WI38 (cell line): ENCODE measurements around the gene NCOR1.

Experiments
- H3K4me3 ChIP-seq: 2 replicates; pipeline ENCODE4 v1.5.1; 2011; ENCODE audit warnings: low read depth, mild to moderate bottlenecking, control low read depth, low read length
- CTCF ChIP-seq: IDR thresholded peaks from 2 replicates; pipeline ENCODE4 v1.5.1; 2012; ENCODE audit warnings: low read depth, mild to moderate bottlenecking, control low read depth, low read length

NCOR1 gene

DNA sequence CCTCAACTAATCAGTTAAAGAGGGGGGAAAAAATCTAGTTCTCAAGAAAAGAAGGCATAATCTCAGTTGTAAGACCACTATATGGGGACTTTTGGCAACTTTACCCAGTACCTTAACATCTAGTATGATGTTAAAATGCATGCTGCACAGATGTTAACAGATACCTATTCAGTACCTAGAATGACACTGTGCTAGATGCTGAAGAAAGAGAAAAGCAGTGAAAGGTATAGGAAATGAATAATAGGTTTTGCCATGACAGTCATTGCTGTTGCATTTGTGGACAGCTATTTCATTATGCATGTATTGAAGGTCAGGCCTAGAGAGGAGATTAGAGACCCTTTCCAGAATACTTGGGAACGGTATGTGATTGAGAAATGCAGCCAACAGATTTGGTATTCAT, 36.2 kb upstream of the NCOR1 start:
- H3K4me3 ChIP-seq, result no peak overlapping the region
- TF ChIP-seq CTCF, result no peak

DNA sequence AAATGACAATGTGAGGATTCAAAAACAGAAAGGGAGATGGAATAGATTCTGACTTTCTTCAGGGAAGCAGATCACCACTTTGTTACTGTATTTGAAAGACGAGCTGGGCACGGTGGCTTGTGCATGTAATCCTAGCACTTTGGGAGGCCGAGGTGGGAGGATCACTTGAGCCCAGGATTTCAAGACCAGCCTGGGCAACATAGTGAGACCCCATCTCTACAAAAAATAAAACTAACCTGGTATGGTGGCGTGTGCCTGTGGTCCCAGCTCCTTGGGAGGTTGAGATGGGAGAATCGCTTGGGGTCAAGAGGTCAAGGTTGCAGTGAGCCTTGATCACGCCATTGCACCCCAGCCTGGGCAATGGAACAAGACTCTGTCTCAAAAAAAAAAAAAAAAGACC, 35.7 kb upstream of the NCOR1 start:
- no peak for TF ChIP-seq CTCF
- no peak overlapping the region for H3K4me3 ChIP-seq

DNA sequence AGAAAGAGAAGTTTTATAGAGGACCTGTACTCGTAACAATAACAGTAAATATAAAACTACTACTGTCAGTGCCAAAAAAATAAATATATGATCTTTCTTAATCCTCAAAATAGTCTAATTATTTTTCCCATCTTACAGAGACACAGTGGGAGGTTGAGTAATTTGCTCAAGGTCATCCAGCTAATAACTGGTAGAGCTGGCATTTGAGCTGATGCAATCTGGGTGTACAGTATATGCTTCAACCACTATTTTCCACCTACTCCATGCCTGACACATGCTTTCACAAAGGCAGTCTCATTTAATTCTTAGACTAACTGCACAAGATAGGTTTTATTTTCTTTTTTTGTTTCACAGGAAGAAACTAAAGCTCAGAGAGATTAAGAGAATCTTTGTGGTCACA, 35.3 kb upstream of the NCOR1 start:
- H3K4me3 ChIP-seq, result no peak overlapping the region
- no peak for TF ChIP-seq CTCF

DNA sequence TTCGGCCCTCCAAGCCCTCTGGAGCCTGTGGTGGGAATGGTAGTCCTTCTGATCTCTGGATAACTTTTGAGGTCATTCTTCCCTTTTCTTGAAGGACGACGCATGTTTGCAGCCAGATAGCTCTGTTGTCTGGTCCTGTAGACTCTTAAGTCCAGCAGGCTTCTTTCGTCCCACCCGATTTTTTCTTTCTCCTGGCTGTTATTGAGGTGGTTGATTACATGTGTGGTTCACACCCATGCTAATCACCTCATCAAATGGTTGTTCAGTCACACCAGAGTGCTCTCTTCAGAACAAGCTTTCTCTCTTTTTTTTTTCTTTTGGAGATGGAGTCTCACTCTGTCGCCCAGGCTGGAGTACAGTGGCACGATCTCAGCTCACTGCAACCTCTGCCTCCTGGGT, 32.3 kb upstream of the NCOR1 start:
- TF ChIP-seq CTCF, result no peak
- H3K4me3 ChIP-seq, result no peak overlapping the region

GRCh38 chr17:16243801-16244567, 28.6 kb upstream of the NCOR1 start:
- no peak overlapping the region for H3K4me3 ChIP-seq
- no peak for TF ChIP-seq CTCF

- TF ChIP-seq CTCF, result no peak
- H3K4me3 ChIP-seq, result no peak overlapping the region
Measured at GRCh38 chr17:16243385-16243784, 28.1 kb upstream of the NCOR1 start.

DNA sequence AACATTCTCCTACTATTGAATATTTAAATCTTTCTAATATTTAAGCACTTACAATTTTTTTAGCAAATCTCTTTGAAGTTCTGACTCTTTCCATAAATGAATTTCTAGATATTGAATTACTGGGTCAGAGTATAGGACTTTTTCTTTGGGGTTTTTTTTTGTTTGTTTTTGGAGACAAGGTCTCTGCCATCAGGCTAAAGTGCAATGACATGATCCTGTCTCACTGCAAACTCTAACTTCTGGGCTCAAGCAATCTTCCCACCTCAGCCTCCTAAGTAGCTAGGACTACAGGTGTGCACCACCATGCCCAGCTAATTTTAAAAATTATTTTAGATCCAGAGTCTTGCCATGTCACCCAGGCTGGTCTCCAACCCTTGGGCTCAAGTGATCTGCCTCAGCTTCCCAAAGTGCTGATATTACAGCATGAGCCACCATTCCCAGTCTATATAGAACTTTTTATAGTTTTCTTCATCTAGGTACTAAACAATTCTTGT, 26.6 kb upstream of the NCOR1 start:
- no peak for TF ChIP-seq CTCF

More for the DNA sequence above, 26.6 kb upstream of the NCOR1 start:
- no peak overlapping the region for H3K4me3 ChIP-seq
